Neural cell (in vitro differentiated cells): ENCODE results near the gene OR4D1. TPM values are rescaled to one million over a fixed set of nuclear protein-coding genes. Genes with fewer than 3 reads are reported as not detected.

Experiments
- H2AFZ ChIP-seq: fragments of 200-600, 300-800 bp; sonication (generic), shearing (Covaris generic); 2 replicates; pipeline ENCODE4 v1.6.0; 2014; ENCODE audit warnings: low read depth, mild to moderate bottlenecking, antibody characterized with exemption, low read length, moderate library complexity
- H3F3A ChIP-seq: fragments of 200-600 bp; shearing (Covaris generic); 2 replicates; pipeline ENCODE4 v1.6.1; 2016; ENCODE audit warnings: mild to moderate bottlenecking, moderate library complexity, mixed read lengths, antibody characterized with exemption, low read length; ENCODE audit not compliant: insufficient read depth, poor library complexity, severe bottlenecking
- H3K27ac ChIP-seq: fragments of 200-600, 300-800 bp; sonication (generic), shearing (Covaris generic); 2 replicates; pipeline ENCODE4 v1.5.1; 2014; ENCODE audit warnings: mild to moderate bottlenecking, low read length, moderate library complexity
- H3K27me3 ChIP-seq: fragments of 300-800, 200-600 bp; sonication (generic), shearing (Covaris generic); 2 replicates; pipeline ENCODE4 v1.6.0; 2014; ENCODE audit warnings: mild to moderate bottlenecking, low read depth, low read length, moderate library complexity; ENCODE audit not compliant: insufficient read depth
- H3K36me3 ChIP-seq: fragments of 300-800, 200-600 bp; sonication (generic), shearing (Covaris generic); 2 replicates; pipeline ENCODE4 v1.5.1; 2014; ENCODE audit warnings: mild to moderate bottlenecking, antibody characterized with exemption, low read length, moderate library complexity; ENCODE audit not compliant: insufficient read depth
- H3K4me2 ChIP-seq: fragments of 300-800, 200-600 bp; sonication (generic), shearing (Covaris generic); 2 replicates; pipeline ENCODE4 v1.6.0; 2014; ENCODE audit warnings: mild to moderate bottlenecking, low read length
- H3K4me3 ChIP-seq: fragments of 300-800, 200-600 bp; sonication (generic), shearing (Covaris generic); 2 replicates; pipeline ENCODE4 v1.5.1; 2014; ENCODE audit warnings: mild to moderate bottlenecking, low read length, moderate library complexity
- H3K79me2 ChIP-seq: fragments of 200-600 bp; shearing (Covaris generic); replicated peaks from 2 replicates; pipeline ENCODE4 v1.6.0; 2014; ENCODE audit warnings: mild to moderate bottlenecking, low read length, moderate library complexity; ENCODE audit not compliant: insufficient read depth
- H3K9ac ChIP-seq: fragments of 300-800, 200-600 bp; sonication (generic), shearing (Covaris generic); 2 replicates; pipeline ENCODE4 v1.6.1; 2016; ENCODE audit warnings: mild to moderate bottlenecking, low read length, mixed read lengths
- H3K9me2 ChIP-seq: fragments of 200-600 bp; shearing (Covaris generic); 2 replicates; pipeline ENCODE4 v1.6.1; 2016; ENCODE audit warnings: mild to moderate bottlenecking, low read length, mixed read lengths; ENCODE audit not compliant: insufficient read depth
- H3K9me3 ChIP-seq: fragments of 200-600, 300-800 bp; sonication (generic), shearing (Covaris generic); 2 replicates; pipeline ENCODE4 v1.6.1; 2016; ENCODE audit warnings: mild to moderate bottlenecking, mixed run types, low read length, moderate library complexity, mixed read lengths
- H4K20me1 ChIP-seq: fragments of 200-600 bp; shearing (Covaris generic); 2 replicates; pipeline ENCODE4 v1.6.1; 2016; ENCODE audit warnings: mild to moderate bottlenecking, mixed run types; ENCODE audit not compliant: insufficient read depth
- EP300 ChIP-seq: fragments of 450-650 bp; conservative IDR thresholded peaks from 2 replicates; pipeline ENCODE4 v1.6.1; 2014; ENCODE audit warnings: antibody characterized with exemption, mild to moderate bottlenecking, moderate library complexity; ENCODE audit not compliant: poor library complexity, severe bottlenecking
- EZH2 ChIP-seq: fragments of 200-600, 300-800 bp; shearing (Covaris generic), sonication (generic); IDR thresholded peaks from 2 replicates; pipeline ENCODE4 v1.6.1; 2014; ENCODE audit warnings: antibody characterized with exemption, low read length, borderline replicate concordance, mild to moderate bottlenecking; ENCODE audit not compliant: insufficient read depth, poor library complexity, severe bottlenecking
- MXI1 ChIP-seq: fragments of 450-650 bp; conservative IDR thresholded peaks from 2 replicates; pipeline ENCODE4 v1.6.1; 2014; ENCODE audit warnings: antibody characterized with exemption, mild to moderate bottlenecking; ENCODE audit not compliant: poor library complexity, severe bottlenecking
- POLR2AphosphoS5 ChIP-seq: IDR thresholded peaks from 2 replicates; pipeline ENCODE4 v1.6.1; 2012
- RAD21 ChIP-seq: fragments of 450-650 bp; conservative IDR thresholded peaks from 2 replicates; pipeline ENCODE4 v1.6.1; 2014; ENCODE audit warnings: antibody characterized with exemption, mild to moderate bottlenecking, moderate library complexity
- SMC3 ChIP-seq: fragments of 450-650 bp; conservative IDR thresholded peaks from 2 replicates; pipeline ENCODE4 v1.6.1; 2014; ENCODE audit warnings: antibody characterized with exemption, mild to moderate bottlenecking, moderate library complexity; ENCODE audit not compliant: poor library complexity
- TAF1 ChIP-seq: IDR thresholded peaks from 2 replicates; pipeline ENCODE4 v1.6.1; 2012; ENCODE audit warnings: low read depth
- polyA plus RNA-seq: library from polyadenylated mRNA; depleted of rRNA; stranded (reverse); fragments of >200 nt; gene quantifications from 2 replicates; pipeline ENCODE4 v1.2.3, GENCODE V29; 2014
- TF ChIP-seq, protein P1 (sequence below): IDR thresholded peaks from 2 replicates; pipeline ENCODE4 v1.6.1; 2012; ENCODE audit warnings: borderline replicate concordance
- TF ChIP-seq, protein P2 (sequence below): fragments of 450-650 bp; IDR thresholded peaks from 2 replicates; pipeline ENCODE4 v1.5.1; 2014; ENCODE audit warnings: antibody characterized with exemption, mild to moderate bottlenecking, moderate library complexity; ENCODE audit not compliant: poor library complexity, severe bottlenecking

The OR4D1 gene
- polyA plus RNA-seq, 1 donor from 2014 or later = not detected

DNA sequence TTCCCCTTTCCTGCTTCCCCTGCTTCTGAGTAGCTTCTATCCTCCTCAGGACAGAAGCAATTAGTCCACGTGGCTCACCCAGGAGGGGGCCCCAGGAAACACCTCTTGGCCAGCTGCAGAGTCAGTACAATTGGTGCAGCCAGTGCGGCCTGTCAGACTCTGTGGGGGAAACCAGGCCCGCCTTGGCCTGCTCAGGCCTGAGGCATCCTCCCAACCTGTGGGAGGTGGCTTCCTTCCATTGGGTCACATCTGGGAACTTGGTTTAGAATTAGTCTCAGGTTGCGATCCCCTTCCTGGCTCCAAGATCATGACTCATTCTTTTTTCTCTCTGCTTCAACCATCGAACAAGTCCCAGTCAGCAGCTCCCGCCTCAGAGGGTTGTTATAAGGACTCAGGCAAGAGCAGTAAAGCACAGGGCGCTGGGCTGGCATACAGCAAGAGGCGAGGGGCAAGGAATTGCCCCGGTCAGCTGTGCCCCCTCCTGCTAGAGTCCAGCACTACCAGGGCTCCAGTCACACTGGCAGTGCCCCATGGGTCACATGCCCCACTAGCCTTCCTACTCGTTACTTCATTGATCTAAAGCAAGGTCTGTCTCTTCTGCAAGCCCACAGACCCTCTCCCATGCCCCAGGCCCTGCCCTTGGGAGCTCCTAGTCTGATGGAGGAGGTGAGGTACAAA is 36.3 kb downstream of the OR4D1 start:
- no peak overlapping the region for H3K27ac ChIP-seq
- H3K4me2 ChIP-seq = no peak overlapping the region
- no peaks in the 10 kb centered on the region for H3K9me2 ChIP-seq
- no peaks in the 10 kb centered on the region for H3K36me3 ChIP-seq
- TF ChIP-seq EZH2 (no peak), POLR2AphosphoS5 (no peak), SMC3 (no peak), EP300 (no peak), MXI1 (no peak), TAF1 (no peak), RAD21 (no peak)
- TF ChIP-seq, protein P1, sequence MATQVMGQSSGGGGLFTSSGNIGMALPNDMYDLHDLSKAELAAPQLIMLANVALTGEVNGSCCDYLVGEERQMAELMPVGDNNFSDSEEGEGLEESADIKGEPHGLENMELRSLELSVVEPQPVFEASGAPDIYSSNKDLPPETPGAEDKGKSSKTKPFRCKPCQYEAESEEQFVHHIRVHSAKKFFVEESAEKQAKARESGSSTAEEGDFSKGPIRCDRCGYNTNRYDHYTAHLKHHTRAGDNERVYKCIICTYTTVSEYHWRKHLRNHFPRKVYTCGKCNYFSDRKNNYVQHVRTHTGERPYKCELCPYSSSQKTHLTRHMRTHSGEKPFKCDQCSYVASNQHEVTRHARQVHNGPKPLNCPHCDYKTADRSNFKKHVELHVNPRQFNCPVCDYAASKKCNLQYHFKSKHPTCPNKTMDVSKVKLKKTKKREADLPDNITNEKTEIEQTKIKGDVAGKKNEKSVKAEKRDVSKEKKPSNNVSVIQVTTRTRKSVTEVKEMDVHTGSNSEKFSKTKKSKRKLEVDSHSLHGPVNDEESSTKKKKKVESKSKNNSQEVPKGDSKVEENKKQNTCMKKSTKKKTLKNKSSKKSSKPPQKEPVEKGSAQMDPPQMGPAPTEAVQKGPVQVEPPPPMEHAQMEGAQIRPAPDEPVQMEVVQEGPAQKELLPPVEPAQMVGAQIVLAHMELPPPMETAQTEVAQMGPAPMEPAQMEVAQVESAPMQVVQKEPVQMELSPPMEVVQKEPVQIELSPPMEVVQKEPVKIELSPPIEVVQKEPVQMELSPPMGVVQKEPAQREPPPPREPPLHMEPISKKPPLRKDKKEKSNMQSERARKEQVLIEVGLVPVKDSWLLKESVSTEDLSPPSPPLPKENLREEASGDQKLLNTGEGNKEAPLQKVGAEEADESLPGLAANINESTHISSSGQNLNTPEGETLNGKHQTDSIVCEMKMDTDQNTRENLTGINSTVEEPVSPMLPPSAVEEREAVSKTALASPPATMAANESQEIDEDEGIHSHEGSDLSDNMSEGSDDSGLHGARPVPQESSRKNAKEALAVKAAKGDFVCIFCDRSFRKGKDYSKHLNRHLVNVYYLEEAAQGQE = no peak
- TF ChIP-seq, protein P2, sequence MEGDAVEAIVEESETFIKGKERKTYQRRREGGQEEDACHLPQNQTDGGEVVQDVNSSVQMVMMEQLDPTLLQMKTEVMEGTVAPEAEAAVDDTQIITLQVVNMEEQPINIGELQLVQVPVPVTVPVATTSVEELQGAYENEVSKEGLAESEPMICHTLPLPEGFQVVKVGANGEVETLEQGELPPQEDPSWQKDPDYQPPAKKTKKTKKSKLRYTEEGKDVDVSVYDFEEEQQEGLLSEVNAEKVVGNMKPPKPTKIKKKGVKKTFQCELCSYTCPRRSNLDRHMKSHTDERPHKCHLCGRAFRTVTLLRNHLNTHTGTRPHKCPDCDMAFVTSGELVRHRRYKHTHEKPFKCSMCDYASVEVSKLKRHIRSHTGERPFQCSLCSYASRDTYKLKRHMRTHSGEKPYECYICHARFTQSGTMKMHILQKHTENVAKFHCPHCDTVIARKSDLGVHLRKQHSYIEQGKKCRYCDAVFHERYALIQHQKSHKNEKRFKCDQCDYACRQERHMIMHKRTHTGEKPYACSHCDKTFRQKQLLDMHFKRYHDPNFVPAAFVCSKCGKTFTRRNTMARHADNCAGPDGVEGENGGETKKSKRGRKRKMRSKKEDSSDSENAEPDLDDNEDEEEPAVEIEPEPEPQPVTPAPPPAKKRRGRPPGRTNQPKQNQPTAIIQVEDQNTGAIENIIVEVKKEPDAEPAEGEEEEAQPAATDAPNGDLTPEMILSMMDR = no peak
- H3K27me3 ChIP-seq = no peaks in the 10 kb centered on the region
- H4K20me1 ChIP-seq = no peaks in the 10 kb centered on the region
- H3K9me3 ChIP-seq = no peaks in the 10 kb centered on the region
- H3K4me3 ChIP-seq = no peak overlapping the region
- H3K9ac ChIP-seq = no peak overlapping the region
- H3F3A ChIP-seq = no peaks in the 10 kb centered on the region
- no peaks in the 10 kb centered on the region for H3K79me2 ChIP-seq
- no peak overlapping the region for H2AFZ ChIP-seq

DNA sequence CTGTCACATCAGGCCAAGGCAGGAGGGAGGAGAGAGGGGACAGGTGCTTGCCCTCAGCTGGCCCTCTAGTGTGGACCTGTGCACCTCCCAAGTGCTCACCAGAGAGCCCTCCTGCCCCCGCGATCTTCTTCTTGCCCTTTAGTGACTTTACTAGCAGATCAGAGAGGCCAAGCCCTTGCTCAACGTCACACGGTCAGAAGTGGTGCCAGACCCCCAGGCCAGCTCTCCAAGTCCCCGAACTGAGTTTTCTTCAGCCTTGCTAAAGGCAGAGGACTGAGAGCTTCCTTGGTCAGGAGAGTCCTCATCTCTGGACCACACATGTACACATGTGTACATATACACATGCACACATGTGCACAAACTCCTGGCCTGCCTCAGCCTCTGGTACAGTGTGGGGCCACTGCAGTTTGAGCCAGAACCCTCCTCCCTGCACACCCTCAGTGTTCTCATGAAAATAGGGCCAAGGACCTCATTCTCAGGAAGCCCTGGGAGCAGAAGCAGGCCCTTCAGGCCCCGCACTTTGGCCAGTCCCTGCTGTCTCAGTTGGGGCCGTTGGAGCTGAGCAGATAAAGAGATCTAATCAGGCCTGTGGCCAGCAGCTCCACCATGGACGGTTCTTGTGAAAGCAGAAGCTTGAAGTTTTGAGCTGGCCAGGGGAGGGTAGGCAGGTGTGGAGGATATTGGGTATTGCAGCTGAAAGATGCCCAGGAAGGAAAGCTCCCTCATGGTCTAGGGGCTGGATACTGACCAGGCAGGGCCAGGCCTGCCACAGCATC is 37.0 kb downstream of the OR4D1 start:
- TF ChIP-seq, protein P2 = no peak
- TF ChIP-seq MXI1 (no peak), RAD21 (no peak), SMC3 (no peak), EP300 (no peak), TAF1 (no peak)
- TF ChIP-seq, protein P1 = no peak
- no peaks in the 10 kb centered on the region for H4K20me1 ChIP-seq
- H3K9me3 ChIP-seq = no peaks in the 10 kb centered on the region
- no peak overlapping the region for H3K9ac ChIP-seq
- no peaks in the 10 kb centered on the region for H3K36me3 ChIP-seq
- H3K4me2 ChIP-seq = no peak overlapping the region
- H3K79me2 ChIP-seq = no peaks in the 10 kb centered on the region
- H3F3A ChIP-seq = no peaks in the 10 kb centered on the region
- no peak overlapping the region for H3K4me3 ChIP-seq
- no peaks in the 10 kb centered on the region for H3K27me3 ChIP-seq
- no peaks in the 10 kb centered on the region for H3K9me2 ChIP-seq
- no peak overlapping the region for H3K27ac ChIP-seq
- no peak overlapping the region for H2AFZ ChIP-seq
